ENCODE measurements around the gene L2HGDH.

- no peak for TF ChIP-seq CTCF (IDR thresholded peaks at IDR 0.05; ENCODE audit: low read depth, low read length, poor library complexity, severe bottlenecking)
- no peak for TF ChIP-seq EZH2phosphoT487 (IDR thresholded peaks at IDR 0.05; ENCODE audit: borderline replicate concordance, low read length)
These were observed 26.6 kb upstream of the L2HGDH start for GRCh38 chr14:50338587-50338986.

Measured in DOHH2 (cell line).